ENCODE results near the gene ACLY. TPM values are rescaled to one million over a fixed set of nuclear protein-coding genes. Genes with fewer than 3 reads are reported as not detected.

Gene ACLY
- total RNA-seq, 1 donor from 2014 or later, result 241 TPM

DNA sequence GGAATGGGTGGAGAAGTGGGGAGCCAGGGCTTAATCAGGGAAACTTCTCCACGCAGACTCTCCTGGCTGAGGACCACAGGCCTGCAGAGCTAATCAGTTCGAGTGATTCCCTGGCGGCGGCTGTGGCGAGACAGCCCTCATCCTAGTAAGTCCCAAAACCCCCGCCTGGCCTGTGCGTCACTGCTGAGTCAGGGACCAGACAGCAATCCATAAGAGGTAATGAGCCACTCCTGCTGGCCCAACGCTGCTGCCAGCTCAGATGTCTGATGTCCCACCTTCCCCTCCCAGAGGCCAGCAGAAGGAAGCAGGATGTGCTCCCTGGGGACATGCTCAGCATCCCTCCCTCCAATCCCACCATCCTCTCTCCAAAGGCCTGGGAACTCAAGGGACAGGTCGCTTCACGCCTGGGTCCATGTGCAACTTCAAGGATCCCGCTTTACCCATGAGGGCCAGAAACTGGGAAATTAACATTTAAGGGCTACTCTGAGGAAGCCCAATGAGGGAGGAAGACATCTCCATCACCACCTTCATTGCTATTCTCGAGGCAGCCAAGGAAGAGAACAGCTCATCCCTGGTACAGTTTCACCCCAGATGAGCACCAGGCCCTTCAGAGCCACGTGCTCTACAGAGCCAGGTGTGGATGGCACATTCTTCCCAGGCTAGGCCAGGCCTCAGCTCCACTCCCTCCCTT, 7.9 kb downstream of the ACLY start:
- Histone ChIP-seq H3K36me3 (ENCODE audit: control insufficient read depth, insufficient read depth, low read length) (peaks cover 10% of the 10 kb centered on the region), H3K4me3 (ENCODE audit: low read depth, low read length) (no peak overlapping the region), H3K27me3 (ENCODE audit: control insufficient read depth, insufficient read depth, low read length) (no peaks in the 10 kb centered on the region)
- DNase-seq (ENCODE audit: low read depth), result peak; percentile 95
- TF ChIP-seq, protein P1, sequence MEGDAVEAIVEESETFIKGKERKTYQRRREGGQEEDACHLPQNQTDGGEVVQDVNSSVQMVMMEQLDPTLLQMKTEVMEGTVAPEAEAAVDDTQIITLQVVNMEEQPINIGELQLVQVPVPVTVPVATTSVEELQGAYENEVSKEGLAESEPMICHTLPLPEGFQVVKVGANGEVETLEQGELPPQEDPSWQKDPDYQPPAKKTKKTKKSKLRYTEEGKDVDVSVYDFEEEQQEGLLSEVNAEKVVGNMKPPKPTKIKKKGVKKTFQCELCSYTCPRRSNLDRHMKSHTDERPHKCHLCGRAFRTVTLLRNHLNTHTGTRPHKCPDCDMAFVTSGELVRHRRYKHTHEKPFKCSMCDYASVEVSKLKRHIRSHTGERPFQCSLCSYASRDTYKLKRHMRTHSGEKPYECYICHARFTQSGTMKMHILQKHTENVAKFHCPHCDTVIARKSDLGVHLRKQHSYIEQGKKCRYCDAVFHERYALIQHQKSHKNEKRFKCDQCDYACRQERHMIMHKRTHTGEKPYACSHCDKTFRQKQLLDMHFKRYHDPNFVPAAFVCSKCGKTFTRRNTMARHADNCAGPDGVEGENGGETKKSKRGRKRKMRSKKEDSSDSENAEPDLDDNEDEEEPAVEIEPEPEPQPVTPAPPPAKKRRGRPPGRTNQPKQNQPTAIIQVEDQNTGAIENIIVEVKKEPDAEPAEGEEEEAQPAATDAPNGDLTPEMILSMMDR (IDR thresholded peaks at IDR 0.05; ENCODE audit: insufficient read depth, low read length, poor library complexity, severe bottlenecking), result no peak

DNA sequence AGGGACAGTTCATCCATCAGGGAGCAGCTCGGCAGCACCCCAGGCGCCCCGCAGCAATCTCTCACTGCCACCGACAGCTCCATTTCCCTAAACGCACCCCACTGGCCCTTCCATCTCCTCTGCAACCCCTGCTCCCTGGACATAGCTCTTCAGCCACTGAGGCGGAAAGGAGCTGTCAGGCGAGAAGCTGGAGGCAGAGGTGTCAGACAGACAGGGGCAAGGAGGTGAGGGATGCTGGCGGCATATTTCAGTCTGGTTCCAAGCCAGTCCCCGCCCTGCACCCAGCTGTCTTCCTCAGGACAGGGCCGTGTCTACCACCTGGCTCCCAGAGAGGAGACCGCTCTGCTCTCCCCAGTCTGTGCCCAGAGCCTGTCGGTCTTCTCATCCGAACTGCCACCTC, 9.7 kb downstream of the ACLY start:
- Histone ChIP-seq H3K27me3 (ENCODE audit: control insufficient read depth, insufficient read depth, low read length) (no peaks in the 10 kb centered on the region), H3K36me3 (ENCODE audit: control insufficient read depth, insufficient read depth, low read length) (peaks cover 13% of the 10 kb centered on the region), H3K4me3 (ENCODE audit: low read depth, low read length) (no peak overlapping the region)
- TF ChIP-seq, protein P1 (IDR thresholded peaks at IDR 0.05; ENCODE audit: insufficient read depth, low read length, poor library complexity, severe bottlenecking), result no peak
- no peak for DNase-seq (ENCODE audit: low read depth)

DNA sequence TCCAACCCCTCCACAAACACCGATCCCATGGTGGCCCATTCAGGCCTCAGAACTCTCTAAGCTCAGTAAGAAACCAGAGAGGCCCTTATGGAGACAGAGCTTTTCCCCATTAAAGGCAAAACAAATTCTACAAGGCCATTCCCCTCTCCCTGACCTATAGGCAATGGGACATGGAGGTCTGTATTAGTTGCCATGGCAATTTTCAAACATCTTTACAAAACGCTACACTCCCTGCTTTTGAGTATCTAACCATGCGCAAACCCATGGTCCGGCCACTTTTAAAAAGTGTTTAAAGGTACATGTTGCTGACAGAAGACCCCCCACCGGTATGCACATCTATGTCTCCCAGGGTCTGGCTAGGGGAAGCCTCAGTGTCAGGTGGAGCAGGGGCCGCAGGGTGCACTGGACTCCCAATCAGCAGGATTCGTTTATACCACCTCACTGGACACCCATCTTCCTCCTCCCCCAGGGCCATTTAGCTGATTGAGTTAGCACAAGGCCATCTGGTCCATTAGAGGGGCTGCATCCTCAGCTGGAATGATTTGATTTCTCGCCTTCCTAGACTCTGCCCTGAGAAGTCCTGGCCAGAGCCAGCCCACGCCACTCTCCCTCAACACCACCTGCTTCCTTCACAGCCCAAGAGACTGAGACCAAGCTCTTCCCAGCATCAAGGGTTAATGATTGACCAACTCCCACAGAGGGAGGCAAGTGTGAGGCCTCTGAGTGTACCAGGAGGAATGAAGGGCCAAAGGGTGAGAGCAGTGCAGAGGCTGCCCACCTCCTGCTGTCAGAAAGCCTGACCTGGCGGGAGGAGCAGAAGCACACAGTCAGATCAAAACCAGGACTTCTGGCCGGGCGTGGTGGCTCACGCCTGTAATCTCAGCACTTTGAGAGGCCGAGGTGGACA, 10.9 kb downstream of the ACLY start:
- no peaks in the 10 kb centered on the region for H3K27me3 ChIP-seq (ENCODE audit: control insufficient read depth, insufficient read depth, low read length)
- DNase-seq (ENCODE audit: low read depth), result peak; percentile 95
- no peak overlapping the region for H3K4me3 ChIP-seq (ENCODE audit: low read depth, low read length)
- TF ChIP-seq, protein P1 (IDR thresholded peaks at IDR 0.05; ENCODE audit: insufficient read depth, low read length, poor library complexity, severe bottlenecking), result no peak
- H3K36me3 ChIP-seq (ENCODE audit: control insufficient read depth, insufficient read depth, low read length), result peaks cover 11% of the 10 kb centered on the region

DNA sequence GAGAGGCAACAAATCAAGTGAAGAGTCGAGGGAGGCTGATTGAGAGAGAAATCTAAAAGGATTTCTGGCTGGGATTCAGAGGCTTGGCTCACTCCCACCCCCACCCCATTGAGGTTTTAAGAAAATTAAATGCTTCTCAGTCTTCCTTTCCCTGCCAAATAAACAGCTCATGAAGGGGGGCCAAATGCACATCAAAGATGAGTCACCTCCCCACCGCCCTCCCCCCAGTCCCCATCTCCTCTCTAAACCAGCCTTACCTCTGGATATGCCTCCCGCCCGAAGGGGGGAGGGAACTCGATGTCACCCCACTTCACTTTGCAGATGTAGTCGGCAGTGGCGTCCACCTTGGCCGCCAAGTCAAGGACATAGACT, 11.6 kb downstream of the ACLY start:
- no peaks in the 10 kb centered on the region for H3K27me3 ChIP-seq (ENCODE audit: control insufficient read depth, insufficient read depth, low read length)
- peaks cover 10% of the 10 kb centered on the region for H3K36me3 ChIP-seq (ENCODE audit: control insufficient read depth, insufficient read depth, low read length)
- TF ChIP-seq, protein P1 (IDR thresholded peaks at IDR 0.05; ENCODE audit: insufficient read depth, low read length, poor library complexity, severe bottlenecking), result no peak
- H3K4me3 ChIP-seq (ENCODE audit: low read depth, low read length), result no peak overlapping the region
- no peak for DNase-seq (ENCODE audit: low read depth)

DNA sequence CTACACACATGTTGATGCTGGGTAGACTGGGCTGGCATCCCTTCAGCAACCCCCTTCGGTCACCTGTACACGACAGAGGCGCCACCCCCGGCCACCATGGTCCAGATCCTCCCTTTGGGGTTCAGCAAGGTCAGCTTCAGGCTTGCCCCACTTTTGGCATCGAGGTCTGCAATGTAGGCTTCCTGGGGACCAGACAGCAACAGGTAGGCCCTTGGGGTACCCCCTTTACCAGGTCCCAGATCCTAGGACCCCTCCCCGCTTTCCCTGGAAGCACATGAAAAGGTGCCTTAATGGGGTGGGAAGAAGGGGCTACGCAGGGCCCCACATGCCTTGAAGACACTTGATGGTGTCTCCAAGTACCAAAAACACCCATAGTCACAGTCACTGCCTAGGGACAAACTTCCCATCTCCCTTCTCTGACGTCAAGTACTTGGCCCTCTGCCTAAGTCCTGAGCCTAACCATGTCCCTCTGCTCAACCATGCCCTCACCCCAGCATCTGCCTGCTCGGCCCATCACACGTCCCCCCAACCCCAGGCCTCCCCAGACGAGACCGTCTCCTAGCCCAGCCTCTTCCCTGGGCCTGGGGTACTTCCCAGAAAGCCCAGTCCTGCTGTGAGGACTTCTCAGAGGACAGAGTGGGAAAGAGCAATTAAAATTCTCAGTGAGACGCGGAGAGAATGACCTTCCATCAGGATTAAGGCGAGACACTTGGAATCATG, 12.1 kb downstream of the ACLY start:
- H3K27me3 ChIP-seq (ENCODE audit: control insufficient read depth, insufficient read depth, low read length), result no peaks in the 10 kb centered on the region
- peaks cover 10% of the 10 kb centered on the region for H3K36me3 ChIP-seq (ENCODE audit: control insufficient read depth, insufficient read depth, low read length)
- TF ChIP-seq, protein P1 (IDR thresholded peaks at IDR 0.05; ENCODE audit: insufficient read depth, low read length, poor library complexity, severe bottlenecking), result no peak
- no peak overlapping the region for H3K4me3 ChIP-seq (ENCODE audit: low read depth, low read length)
- DNase-seq (ENCODE audit: low read depth), result no peak

Measured in kidney epithelial cell (primary cell).